Measurements from ENCODE around the gene RPRD1A.
"Not testable (repeated sequence)": the region's sequence is repeated elsewhere in the genome, so short reads cannot be mapped to it uniquely, and the experiment has no call there.

RPRD1A gene, protein sequence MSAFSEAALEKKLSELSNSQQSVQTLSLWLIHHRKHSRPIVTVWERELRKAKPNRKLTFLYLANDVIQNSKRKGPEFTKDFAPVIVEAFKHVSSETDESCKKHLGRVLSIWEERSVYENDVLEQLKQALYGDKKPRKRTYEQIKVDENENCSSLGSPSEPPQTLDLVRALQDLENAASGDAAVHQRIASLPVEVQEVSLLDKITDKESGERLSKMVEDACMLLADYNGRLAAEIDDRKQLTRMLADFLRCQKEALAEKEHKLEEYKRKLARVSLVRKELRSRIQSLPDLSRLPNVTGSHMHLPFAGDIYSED
- total RNA-seq: 21.4 reads per million, percentile 48 among the genes with 10 or more reads in this experiment

DNA sequence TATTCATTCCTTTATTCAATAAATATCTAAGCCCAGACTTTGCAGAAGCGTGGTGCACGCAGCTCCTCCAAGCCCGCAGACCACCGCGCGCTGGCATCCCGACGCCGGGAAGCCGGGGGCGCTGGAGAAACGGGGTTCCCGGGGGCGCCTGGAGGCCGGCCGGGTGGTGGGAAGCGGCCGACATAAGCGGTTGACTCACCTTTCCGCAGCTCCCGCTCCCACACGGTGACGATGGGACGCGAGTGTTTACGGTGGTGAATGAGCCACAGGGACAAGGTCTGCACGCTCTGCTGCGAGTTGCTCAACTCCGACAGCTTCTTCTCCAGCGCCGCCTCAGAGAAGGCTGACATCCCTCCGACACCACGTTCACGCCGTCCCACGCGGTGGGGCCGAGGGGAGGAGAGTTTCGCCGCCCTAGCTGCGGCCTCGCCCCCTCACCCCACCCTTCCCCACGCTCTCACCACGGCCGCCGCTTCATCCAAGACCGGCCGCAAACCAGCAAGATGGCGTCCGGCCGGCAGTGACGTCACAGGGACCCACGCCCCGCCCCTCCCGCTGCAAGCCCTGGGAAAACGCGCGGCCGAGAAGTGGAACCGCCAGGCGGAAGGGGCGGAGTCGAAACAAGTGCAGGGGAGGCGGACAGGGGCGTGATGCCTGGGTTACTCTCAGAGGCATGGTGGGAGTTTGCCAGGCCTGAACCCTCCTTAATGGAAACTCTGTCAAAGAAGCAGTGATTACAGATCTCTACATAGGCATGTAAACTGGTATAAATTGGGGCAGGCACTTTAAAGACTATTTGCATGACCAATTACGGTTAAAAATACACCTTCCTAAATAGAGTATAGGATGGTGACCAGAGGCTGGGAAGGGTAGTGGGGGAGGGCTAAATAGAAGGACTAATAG is at the start of gene RPRD1A:
Gene RPRD1A (minus strand): TSS at position 505 of the 903 bp plus-strand sequence. CDS start 155 bp downstream, at position 350.
- DNase-seq: peak; percentile 93

DNA sequence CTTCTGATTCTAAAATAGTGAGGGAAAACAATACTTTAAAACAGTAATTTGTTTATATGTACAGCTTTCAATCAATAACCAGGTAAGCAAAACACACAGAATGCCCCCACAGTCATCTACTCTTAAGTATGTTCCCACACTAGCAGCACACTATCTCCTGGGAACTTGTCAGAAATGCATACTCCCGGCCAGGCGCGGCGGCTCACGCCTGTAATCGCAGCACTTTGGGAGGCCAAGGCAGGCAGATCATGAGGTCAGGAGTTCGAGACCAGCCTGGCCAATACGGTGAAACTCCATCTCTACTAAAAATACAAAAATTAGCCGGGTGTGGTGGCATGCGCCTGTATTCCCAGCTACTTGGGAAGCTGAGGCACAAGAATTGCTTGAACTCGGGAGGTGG is 49.4 kb upstream of the RPRD1A start:
- DNase-seq: not testable (repeated sequence)

DNA sequence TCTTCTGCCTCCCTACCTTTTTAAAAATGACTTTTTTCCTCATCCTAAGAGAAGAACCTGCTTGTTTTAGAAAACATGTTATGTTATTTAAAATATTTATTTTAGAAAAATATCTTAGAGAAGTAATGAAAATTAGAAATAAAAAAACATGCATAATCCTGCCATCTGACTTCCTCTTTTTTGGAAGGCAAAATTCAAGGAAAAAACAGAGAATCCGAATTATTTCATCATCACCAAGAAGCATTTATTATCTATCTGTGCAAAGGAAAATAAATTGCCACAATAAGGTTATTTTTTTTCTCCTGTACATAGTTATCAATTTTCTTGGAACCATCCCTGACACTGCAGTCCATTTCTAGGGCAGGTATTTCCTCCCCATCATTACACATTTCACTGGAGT is 47.4 kb upstream of the RPRD1A start:
- DNase-seq: no peak

DNA sequence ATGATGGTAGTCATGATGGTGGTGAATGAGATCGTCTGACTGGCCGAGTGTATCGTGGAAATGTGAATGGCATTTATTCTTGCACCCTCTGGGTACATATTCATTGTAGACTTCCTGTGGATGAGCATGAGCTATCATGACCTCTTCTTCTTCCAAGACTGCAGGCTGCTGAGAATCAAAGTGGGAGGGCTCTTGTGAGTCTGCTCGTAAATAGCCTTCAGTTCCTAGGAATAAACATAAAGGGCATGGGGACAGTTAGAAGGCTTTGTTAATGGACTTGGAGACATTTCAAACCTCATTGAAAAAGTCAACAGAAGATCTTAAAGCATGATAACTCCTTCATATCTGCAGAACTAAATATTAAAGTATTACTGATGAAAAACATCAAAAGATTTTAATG is 46.9 kb upstream of the RPRD1A start:
- no peak for DNase-seq

DNA sequence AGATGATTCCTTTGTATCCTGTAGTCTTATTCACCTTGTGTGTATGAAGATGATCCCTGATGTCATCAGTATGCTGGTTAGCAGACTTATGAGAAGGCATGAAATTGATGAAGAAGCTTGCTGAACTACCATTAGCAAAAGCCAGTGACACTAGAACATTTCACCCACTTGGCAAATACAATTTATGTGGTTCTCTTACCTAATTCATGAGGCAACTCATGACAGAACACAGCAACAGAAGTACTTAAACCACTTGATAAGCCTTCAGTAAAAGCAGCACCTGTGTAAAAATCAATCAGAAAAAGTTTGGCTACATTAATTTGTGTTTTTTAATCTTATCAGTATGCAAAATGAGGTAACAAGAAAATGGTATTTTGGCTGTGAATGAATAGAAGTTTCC is 44.9 kb upstream of the RPRD1A start:
- DNase-seq: no peak

DNA sequence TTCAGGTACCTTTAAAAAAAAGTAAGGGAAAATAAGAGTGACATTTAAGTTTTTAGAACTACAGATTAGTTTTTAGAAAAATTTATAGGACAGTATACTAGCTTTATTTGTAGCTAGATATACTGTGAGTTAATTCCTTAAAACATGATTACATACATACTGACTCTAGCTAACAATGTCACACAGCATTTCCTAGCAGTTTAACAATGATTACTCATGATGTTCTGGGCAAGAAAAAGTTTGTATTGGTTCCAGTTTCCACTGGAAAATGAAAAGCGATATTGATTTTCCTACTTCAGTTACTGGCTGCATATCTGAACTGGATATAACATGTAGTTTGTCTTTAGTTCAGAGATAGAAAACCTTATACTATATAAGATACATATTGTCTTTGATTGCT is 42.4 kb upstream of the RPRD1A start:
- DNase-seq: no peak

DNA sequence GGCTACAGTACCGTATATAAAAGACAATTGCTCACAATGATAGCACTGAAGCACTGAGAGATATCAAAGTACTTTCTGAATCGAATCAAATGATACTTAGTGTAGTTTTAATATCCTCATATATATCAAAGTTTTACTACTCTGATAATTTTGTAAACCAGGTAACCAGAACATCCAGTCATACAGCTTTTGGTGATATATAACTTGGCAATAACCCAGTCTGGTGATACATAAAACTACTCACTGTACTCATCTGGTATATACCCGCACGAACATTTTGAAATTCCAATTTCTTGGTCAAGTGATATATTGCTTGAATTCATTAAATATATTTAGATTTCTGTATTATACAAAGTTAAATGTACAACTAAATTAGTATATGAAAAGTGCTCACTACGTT is 41.2 kb upstream of the RPRD1A start:
- DNase-seq: no peak

DNA sequence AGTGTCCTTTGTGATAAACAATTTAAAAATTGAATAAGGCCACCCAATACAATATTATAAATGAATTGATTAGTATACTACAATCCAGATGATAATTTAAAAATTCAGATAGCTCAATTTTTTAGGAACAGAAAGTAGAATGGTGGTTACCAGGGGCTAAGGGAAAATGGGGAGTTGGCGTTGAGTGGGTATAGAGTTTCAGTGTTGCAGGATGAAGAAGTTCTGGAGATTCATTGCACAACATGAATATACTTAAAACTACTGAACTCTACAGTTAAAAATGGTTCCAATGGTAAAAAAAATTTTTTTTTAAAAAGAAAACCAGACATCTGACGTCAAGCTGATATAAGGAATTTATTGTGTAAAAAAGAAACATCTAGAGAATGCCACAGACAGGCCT is 40.8 kb upstream of the RPRD1A start:
- DNase-seq: no peak

DNA sequence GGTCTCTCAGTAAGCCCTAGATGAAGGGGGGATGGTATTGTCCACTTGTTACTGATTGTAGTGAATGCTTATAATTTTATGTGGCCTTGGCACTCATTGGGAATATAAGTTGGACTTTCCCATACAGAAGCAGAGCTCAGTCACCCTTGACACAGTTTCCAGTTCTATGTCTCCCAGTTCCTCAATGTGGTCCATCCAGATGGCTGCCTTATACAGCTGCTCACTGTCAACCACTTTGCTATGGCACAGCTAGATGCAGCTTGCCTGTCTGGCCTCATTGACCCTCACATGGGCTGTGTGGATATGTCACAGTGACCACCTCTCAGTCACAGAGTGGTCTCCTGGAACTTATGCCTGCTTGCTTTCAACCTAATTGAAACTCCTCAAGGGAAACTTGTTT is 40.1 kb upstream of the RPRD1A start:
- DNase-seq: no peak

DNA sequence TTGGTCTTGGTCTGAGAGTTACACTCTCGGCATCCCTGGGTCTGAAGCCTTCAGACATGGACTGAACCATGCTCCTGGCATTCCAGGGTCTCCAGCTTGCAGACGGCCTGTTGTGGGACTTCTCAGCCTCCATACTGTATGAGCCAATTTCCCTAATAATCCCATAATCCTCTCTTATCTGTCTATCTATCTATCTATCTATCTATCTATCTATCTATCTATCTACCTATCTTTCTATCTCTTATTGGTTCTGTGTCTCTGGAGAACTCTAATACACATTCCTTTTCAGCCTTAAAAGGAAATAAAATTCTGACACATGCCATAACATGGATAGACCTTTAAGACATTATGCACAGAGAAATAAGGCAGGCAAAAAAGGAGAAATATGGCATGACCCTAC is 37.4 kb upstream of the RPRD1A start:
- no peak for DNase-seq

DNA sequence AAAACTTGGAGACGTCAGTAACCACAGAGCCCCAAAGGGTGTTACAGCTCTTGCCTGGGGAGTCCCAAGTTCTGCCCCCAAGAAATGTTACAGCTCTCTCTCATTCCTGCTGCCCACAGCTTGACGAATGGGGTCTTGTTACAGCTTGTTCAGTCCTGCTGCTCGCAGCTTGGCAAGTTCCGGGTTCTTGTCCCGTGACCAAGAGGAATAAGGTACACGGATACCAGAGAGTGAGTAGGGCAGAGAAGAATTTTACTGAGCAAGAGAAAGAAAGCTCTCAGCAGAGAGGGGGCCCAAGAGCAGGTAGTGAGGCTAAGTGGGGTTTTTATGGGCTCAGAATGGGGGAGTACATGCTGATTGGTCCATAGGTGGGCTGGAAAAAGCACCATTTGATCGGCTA is 34.6 kb upstream of the RPRD1A start:
- DNase-seq: no peak

DNA sequence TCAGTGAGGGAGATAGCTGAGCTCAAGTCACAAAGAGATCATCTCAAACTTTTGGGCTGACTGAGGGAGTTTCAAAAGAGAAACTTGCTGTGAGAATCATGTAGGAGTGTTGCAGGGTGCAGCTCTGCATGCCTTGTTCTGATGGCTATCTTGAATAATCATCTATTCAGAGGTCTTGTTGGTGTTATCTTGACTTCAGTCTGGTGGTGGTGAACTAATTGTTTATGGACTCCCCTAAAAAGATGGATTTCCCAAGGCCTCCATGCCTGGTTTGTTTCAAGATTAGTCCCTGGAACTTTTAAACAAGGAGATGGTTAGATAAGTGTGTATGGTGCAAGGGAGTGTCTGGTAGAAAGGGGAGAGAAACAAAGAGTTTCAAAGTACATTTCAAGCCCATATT is 32.0 kb upstream of the RPRD1A start:
- DNase-seq: no peak

DNA sequence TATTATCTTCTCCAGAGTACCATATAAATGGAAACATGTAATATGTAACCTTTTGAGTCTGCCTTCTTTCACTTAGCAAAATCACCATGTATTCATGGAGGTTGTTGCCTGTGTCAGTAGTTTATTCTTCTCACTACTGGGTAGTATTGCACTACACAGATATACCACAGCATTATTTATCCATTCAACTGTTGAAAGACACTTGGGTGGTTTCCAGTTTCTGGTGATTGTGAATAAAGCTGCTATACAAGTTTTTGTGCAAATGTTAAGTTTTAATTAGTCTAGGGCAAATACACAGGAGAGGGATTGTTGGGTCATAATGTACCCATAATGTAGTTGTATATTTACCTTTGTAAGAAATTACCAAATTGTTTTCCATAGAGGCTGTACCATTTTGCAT is 29.6 kb upstream of the RPRD1A start:
- no peak for DNase-seq

DNA sequence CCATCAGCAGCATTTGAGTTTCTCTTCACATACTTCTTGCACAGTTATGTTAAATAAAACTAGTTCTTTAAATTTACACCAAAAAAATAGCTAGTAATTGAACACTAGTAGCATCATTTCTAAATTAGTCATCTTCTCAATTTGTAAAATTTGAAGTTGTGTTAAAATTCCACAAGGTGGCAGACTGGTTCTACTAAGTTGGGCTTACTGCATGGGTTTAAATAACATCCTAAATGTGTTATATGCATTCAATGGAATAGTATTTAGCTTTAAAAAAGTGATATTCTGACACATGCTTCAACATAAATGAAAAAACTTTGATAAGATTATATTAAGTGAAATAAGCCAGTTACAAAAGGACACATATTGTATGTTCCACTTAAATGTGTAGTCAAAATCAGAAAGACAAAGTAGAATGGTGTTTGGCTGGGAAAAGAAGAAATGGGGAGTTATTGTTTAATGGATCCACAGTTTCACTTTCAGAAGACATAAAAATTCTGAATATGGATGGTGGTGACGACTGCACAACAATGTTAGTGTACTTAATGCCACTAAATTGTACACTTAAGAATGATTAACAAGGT is 28.7 kb upstream of the RPRD1A start:
- DNase-seq: no peak

DNA sequence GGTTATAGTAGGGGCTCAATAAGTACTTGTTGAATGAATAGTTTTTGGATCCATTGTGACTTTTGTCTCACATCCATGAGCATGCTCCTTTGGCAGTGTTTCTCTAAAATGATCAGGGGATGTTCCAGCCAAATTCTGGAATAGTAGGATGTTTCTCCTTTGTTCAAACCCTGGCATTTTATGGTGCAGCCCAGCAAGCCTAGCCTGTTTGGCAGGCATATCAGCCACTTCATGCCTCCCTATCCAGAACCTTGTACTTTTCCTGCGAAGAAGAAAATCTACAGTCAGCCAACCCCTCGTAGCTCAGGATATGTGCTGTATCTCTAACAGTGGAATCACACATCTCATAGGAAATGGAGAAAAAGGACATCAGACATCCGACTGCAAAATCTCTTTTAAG is 27.1 kb upstream of the RPRD1A start:
- no peak for DNase-seq

DNA sequence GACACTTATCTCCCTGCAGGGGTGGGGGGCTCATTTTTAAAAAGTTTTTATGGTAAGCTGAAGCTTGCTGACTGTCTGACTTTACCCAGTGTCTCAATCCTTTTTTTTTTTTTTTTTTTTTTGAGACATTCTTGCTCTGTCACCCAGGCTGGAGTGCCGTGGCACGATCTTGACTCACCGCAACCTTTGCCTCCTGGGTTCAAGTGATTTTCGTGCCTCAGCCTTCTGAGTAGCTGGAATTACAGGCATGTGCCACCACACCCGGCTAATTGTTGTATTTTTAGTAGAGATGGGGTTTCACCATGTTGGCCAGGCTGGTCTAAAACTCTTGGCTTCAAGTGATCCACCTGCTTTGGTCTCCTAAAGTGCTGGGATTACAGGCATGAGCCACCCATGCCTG is 24.8 kb upstream of the RPRD1A start:
- not testable (repeated sequence) for DNase-seq

DNA sequence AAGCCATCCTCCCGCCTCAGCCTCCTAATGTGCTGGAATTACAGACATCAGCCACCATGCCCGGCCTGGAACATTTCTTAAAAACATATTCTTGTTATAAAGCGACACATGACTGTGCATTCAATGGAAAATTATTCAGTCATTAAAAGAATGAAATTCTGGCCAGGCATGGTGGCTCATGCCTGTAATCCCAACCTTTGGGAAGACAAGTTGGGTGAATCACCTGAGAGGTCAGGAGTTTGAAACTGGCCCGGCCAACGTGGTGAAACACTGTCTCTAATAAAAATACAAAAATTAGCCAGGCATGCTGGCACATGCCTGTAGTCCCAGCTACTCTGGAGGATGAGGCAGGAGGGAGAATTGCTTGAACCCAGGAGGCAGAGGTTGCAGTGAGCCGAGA is 21.6 kb upstream of the RPRD1A start:
- DNase-seq: no peak

DNA sequence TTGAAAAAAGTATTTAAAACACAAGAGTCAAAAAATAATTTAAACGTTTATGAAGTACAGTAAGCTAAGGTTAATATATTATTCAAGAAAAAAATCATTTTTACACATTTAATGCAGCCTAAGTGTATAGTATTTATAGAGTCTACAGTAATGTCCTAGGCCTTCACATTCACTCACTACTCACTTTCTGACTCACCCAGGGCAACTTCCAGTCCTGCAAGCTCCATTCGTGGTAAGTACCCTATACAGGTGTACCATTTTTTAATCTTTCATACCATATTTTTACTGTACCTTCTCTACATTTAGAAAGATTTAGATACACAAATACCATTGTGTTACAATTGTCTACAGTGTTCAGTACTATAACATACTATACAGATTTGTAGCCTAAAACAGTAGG is 20.9 kb upstream of the RPRD1A start:
- DNase-seq: no peak

DNA sequence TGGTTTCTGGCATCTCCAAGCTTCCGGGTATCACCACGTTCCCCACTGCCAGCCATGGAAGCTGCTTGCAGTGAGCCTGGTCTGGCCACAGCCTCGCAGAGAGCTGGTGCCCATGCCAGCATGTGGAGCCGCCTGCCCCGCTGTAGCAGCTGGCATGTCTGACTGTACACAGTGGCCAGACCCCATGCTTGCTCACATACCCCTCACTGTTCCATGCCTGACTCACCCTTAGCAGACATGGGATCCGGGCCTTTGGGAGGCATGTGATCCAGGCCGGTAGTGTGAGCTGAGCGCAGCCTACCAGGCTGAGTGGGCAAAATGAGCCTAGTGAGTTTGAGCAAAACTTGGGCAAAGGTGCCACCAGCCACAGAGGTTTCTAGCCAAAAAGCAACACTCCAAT is 18.8 kb upstream of the RPRD1A start:
- no peak for DNase-seq

DNA sequence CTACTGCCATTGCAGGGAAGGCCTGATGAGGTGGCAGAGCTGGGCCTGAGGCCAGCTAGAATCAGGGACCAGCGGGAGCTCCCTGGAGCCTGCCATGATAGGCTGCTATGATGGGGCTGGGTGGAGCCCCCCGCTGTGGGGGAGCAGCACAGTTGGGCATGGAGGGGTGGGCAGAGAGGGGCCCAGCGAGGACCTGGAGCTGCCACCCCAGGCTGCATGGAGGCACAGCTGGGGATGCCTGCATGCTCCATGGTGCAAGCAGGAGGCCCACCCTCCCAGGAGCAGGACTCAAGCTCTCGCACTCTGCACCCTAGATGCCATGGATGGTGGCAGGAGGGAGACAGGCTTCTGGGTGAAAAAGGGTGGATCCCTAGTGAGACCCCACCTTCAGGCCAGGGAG is 17.8 kb upstream of the RPRD1A start:
- no peak for DNase-seq

DNA sequence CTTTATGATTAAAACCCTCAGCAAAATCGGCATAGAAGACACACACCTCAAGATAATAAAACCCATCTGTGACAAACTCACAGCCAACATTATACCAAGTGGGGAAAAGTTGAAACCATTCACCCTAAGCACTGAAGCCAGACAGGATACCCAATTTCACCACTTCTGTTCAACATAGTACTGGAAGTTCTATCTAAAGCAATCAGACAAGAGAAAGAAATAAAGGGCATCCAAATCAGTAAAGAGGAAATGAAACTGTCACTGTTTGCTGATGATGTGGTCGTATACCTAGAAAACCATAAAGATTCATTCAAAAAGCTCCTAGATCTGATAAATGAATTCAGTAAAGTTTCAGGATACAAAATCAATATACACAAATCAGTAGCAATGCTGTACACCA is 16.4 kb upstream of the RPRD1A start:
- no peak for DNase-seq

DNA sequence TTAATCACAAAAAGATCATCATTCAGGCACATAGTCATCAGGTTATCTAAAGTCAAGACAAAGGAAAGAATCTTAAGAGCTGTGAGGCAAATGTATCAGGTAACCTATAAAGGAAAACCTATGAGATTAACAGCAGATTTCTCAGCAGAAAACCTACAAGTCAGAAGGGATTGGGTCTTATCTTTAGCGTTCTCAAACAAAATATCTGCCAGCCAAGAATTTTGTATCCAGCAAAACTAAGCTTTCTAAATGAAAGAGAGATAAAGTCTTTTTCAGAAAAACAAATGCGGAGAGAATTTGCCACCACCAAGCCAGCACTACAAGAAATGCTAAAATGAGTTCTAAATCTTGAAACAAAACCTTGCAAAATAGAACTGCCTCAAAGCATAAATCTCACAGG is 13.8 kb upstream of the RPRD1A start:
- not testable (repeated sequence) for DNase-seq

DNA sequence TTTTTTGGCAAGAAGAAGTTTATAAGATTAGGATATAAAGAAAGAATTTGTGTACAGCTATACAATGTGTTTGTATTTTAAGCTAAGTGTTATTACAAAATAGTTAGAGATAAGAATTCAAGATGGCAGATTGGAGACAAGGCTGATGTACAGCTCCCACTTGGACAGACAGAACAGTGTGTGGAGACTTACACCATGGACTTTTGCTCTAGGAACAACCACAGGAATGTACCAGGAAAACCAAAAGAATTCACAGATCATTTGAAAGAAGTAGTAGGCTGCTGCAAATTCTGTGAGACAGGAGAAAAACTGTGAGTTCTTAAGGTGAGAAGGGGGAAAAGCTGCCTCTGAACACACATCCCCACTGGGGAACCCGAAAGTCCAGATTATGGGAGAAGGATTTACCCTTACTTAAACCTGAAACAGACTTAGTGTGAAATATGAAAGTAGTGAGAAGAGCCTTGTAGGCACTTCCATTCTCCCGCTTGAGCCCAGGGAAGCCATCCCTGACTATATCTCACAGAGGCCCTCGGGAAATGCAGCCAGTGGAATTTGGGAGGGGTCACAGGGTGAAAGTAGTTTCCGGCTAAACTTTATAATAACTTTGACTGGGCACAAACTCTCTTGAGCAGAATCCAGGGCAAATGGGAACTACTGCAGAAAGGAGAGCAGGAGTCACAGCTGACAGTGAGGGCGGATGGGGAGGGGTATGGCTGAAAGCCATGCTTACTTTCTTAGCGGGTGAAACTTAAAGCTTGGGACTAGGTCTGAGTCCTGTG is 11.6 kb upstream of the RPRD1A start:
- DNase-seq: no peak
